Measurements from ENCODE around the gene KATNIP.
A peak's percentile ranks its signal among the peaks of the same experiment; 100 is the strongest.
"Not testable (repeated sequence)": the region's sequence is repeated elsewhere in the genome, so short reads cannot be mapped to it uniquely, and the experiment has no call there.

KATNIP gene

GRCh38 chr16:27549464-27549745 is 539 bp upstream of the KATNIP start:
- Mint-ChIP-seq H3K36me3 (ENCODE audit: low read depth) (peaks cover 9% of the 10 kb centered on the region), H3K4me1 (ENCODE audit: low read depth) (peaks cover 28% of the 10 kb centered on the region), H3K27ac (peak overlapping the region; percentile 97), H3K27me3 (ENCODE audit: low read depth) (no peaks in the 10 kb centered on the region), H3K9me3 (no peaks in the 10 kb centered on the region), H3K4me3 (peak overlapping the region; percentile 98)
- DNase-seq (ENCODE audit: low spot score) = no peak

- peak overlapping the region; percentile 98 for H3K4me3 Mint-ChIP-seq
- no peak for DNase-seq (ENCODE audit: low spot score)
- H3K27me3 Mint-ChIP-seq (ENCODE audit: low read depth) = no peaks in the 10 kb centered on the region
- peaks cover 4% of the 10 kb centered on the region for H3K36me3 Mint-ChIP-seq (ENCODE audit: low read depth)
- no peaks in the 10 kb centered on the region for H3K9me3 Mint-ChIP-seq
- H3K27ac Mint-ChIP-seq = peak overlapping the region; percentile 97
- peaks cover 28% of the 10 kb centered on the region for H3K4me1 Mint-ChIP-seq (ENCODE audit: low read depth)
Observed at GRCh38 chr16:27550582-27550920, 607 bp downstream of the KATNIP start.

- peak overlapping the region; percentile 98 for H3K4me3 Mint-ChIP-seq
- peaks cover 28% of the 10 kb centered on the region for H3K4me1 Mint-ChIP-seq (ENCODE audit: low read depth)
- H3K9me3 Mint-ChIP-seq = no peaks in the 10 kb centered on the region
- no peak for DNase-seq (ENCODE audit: low spot score)
- H3K27ac Mint-ChIP-seq = peak overlapping the region; percentile 97
- H3K36me3 Mint-ChIP-seq (ENCODE audit: low read depth) = peaks cover 2% of the 10 kb centered on the region
- no peaks in the 10 kb centered on the region for H3K27me3 Mint-ChIP-seq (ENCODE audit: low read depth)
Observed at GRCh38 chr16:27551036-27551435, 1.1 kb downstream of the KATNIP start.

GRCh38 chr16:27556471-27556870 is 6.5 kb downstream of the KATNIP start:
- Mint-ChIP-seq H3K4me3 (no peak overlapping the region), H3K27me3 (ENCODE audit: low read depth) (no peaks in the 10 kb centered on the region), H3K27ac (no peak overlapping the region), H3K4me1 (ENCODE audit: low read depth) (no peaks in the 10 kb centered on the region), H3K9me3 (no peaks in the 10 kb centered on the region), H3K36me3 (ENCODE audit: low read depth) (no peaks in the 10 kb centered on the region)
- no peak for DNase-seq (ENCODE audit: low spot score)

- no peaks in the 10 kb centered on the region for H3K9me3 Mint-ChIP-seq
- H3K27ac Mint-ChIP-seq = no peak overlapping the region
- H3K4me1 Mint-ChIP-seq (ENCODE audit: low read depth) = no peaks in the 10 kb centered on the region
- H3K36me3 Mint-ChIP-seq (ENCODE audit: low read depth) = no peaks in the 10 kb centered on the region
- H3K4me3 Mint-ChIP-seq = no peak overlapping the region
- no peaks in the 10 kb centered on the region for H3K27me3 Mint-ChIP-seq (ENCODE audit: low read depth)
- no peak for DNase-seq (ENCODE audit: low spot score)
Observed at GRCh38 chr16:27558434-27558833, 8.5 kb downstream of the KATNIP start.

- no peaks in the 10 kb centered on the region for H3K36me3 Mint-ChIP-seq (ENCODE audit: low read depth)
Observed at GRCh38 chr16:27558932-27559331, 9.0 kb downstream of the KATNIP start.

GRCh38 chr16:27561216-27561615 is 11.3 kb downstream of the KATNIP start:
- no peak for DNase-seq (ENCODE audit: low spot score)
- no peaks in the 10 kb centered on the region for H3K36me3 Mint-ChIP-seq (ENCODE audit: low read depth)
- H3K9me3 Mint-ChIP-seq = no peaks in the 10 kb centered on the region
- H3K4me3 Mint-ChIP-seq = no peak overlapping the region
- no peak overlapping the region for H3K27ac Mint-ChIP-seq
- H3K27me3 Mint-ChIP-seq (ENCODE audit: low read depth) = no peaks in the 10 kb centered on the region
- H3K4me1 Mint-ChIP-seq (ENCODE audit: low read depth) = no peaks in the 10 kb centered on the region

More at GRCh38 chr16:27558932-27559331, 9.0 kb downstream of the KATNIP start:
- no peak for DNase-seq (ENCODE audit: low spot score)
- H3K9me3 Mint-ChIP-seq = no peaks in the 10 kb centered on the region
- no peak overlapping the region for H3K27ac Mint-ChIP-seq
- no peaks in the 10 kb centered on the region for H3K4me1 Mint-ChIP-seq (ENCODE audit: low read depth)
- no peak overlapping the region for H3K4me3 Mint-ChIP-seq
- no peaks in the 10 kb centered on the region for H3K27me3 Mint-ChIP-seq (ENCODE audit: low read depth)

- no peak for DNase-seq (ENCODE audit: low spot score)
- no peak overlapping the region for H3K4me3 Mint-ChIP-seq
- no peaks in the 10 kb centered on the region for H3K36me3 Mint-ChIP-seq (ENCODE audit: low read depth)
- peaks cover 2% of the 10 kb centered on the region for H3K4me1 Mint-ChIP-seq (ENCODE audit: low read depth)
- H3K9me3 Mint-ChIP-seq = no peaks in the 10 kb centered on the region
- no peaks in the 10 kb centered on the region for H3K27me3 Mint-ChIP-seq (ENCODE audit: low read depth)
- H3K27ac Mint-ChIP-seq = no peak overlapping the region
Observed at GRCh38 chr16:27564224-27564623, 14.3 kb downstream of the KATNIP start.

- H3K9me3 Mint-ChIP-seq = no peaks in the 10 kb centered on the region
- no peak for DNase-seq (ENCODE audit: low spot score)
- no peak overlapping the region for H3K4me3 Mint-ChIP-seq
- no peaks in the 10 kb centered on the region for H3K27me3 Mint-ChIP-seq (ENCODE audit: low read depth)
- no peak overlapping the region for H3K27ac Mint-ChIP-seq
- no peaks in the 10 kb centered on the region for H3K36me3 Mint-ChIP-seq (ENCODE audit: low read depth)
- peaks cover 2% of the 10 kb centered on the region for H3K4me1 Mint-ChIP-seq (ENCODE audit: low read depth)
Observed at GRCh38 chr16:27566417-27566816, 16.5 kb downstream of the KATNIP start.

- Mint-ChIP-seq H3K27me3 (ENCODE audit: low read depth) (no peaks in the 10 kb centered on the region), H3K9me3 (no peaks in the 10 kb centered on the region), H3K36me3 (ENCODE audit: low read depth) (no peaks in the 10 kb centered on the region), H3K27ac (no peak overlapping the region), H3K4me3 (no peak overlapping the region), H3K4me1 (ENCODE audit: low read depth) (peaks cover 2% of the 10 kb centered on the region)
- DNase-seq (ENCODE audit: low spot score) = no peak
Observed at GRCh38 chr16:27568077-27568476, 18.1 kb downstream of the KATNIP start.

GRCh38 chr16:27570986-27571385 is 21.0 kb downstream of the KATNIP start:
- not testable (repeated sequence) for H3K9me3 Mint-ChIP-seq; H3K27me3 Mint-ChIP-seq (ENCODE audit: low read depth); H3K36me3 Mint-ChIP-seq (ENCODE audit: low read depth); H3K27ac Mint-ChIP-seq; DNase-seq (ENCODE audit: low spot score); H3K4me3 Mint-ChIP-seq; H3K4me1 Mint-ChIP-seq (ENCODE audit: low read depth)

- H3K27me3 Mint-ChIP-seq (ENCODE audit: low read depth) = no peaks in the 10 kb centered on the region
- H3K27ac Mint-ChIP-seq = no peak overlapping the region
- H3K36me3 Mint-ChIP-seq (ENCODE audit: low read depth) = peaks cover 1% of the 10 kb centered on the region
- DNase-seq (ENCODE audit: low spot score) = no peak
- H3K9me3 Mint-ChIP-seq = no peaks in the 10 kb centered on the region
- H3K4me3 Mint-ChIP-seq = no peak overlapping the region
- H3K4me1 Mint-ChIP-seq (ENCODE audit: low read depth) = peaks cover 2% of the 10 kb centered on the region
Observed at GRCh38 chr16:27571433-27572326, 21.7 kb downstream of the KATNIP start.

GRCh38 chr16:27572711-27573110 is 22.8 kb downstream of the KATNIP start:
- Mint-ChIP-seq H3K27me3 (ENCODE audit: low read depth) (no peaks in the 10 kb centered on the region), H3K27ac (no peak overlapping the region)
- no peak for DNase-seq (ENCODE audit: low spot score)

GRCh38 chr16:27576729-27577128 is 26.8 kb downstream of the KATNIP start:
- Mint-ChIP-seq H3K9me3 (no peaks in the 10 kb centered on the region), H3K27me3 (ENCODE audit: low read depth) (no peaks in the 10 kb centered on the region), H3K27ac (no peak overlapping the region), H3K36me3 (ENCODE audit: low read depth) (peaks cover 3% of the 10 kb centered on the region), H3K4me3 (no peak overlapping the region), H3K4me1 (ENCODE audit: low read depth) (peaks cover 13% of the 10 kb centered on the region)
- no peak for DNase-seq (ENCODE audit: low spot score)

More at GRCh38 chr16:27572711-27573110, 22.8 kb downstream of the KATNIP start:
- no peaks in the 10 kb centered on the region for H3K9me3 Mint-ChIP-seq
- no peak overlapping the region for H3K4me3 Mint-ChIP-seq
- H3K36me3 Mint-ChIP-seq (ENCODE audit: low read depth) = peaks cover 3% of the 10 kb centered on the region
- H3K4me1 Mint-ChIP-seq (ENCODE audit: low read depth) = no peaks in the 10 kb centered on the region
